ENCODE results near the gene UBE2QL1.

- TF ChIP-seq CTCF (IDR thresholded peaks at IDR 0.05) (no peak), EZH2phosphoT487 (IDR thresholded peaks at IDR 0.05; ENCODE audit: borderline replicate concordance, low read depth) (no peak), REST (IDR thresholded peaks at IDR 0.05; ENCODE audit: low read depth, low read length) (no peak), SMC3 (IDR thresholded peaks at IDR 0.05; ENCODE audit: low read depth, low read length) (no peak), FOXJ3 (CRISPR knock-in tag; IDR thresholded peaks at IDR 0.05) (no peak), JUND (IDR thresholded peaks at IDR 0.05) (no peak), NRF1 (IDR thresholded peaks at IDR 0.05; ENCODE audit: low read depth, low read length) (no peak), MAX (IDR thresholded peaks at IDR 0.05; ENCODE audit: low read depth) (no peak), SIN3A (IDR thresholded peaks at IDR 0.05; ENCODE audit: borderline replicate concordance, low read depth, low read length) (no peak)
These were observed 24.5 kb upstream of the UBE2QL1 start for GRCh38 chr5:6424110-6424659.

Measured in SK-N-SH (cell line).